K562 (cell line): ENCODE data around the gene TREH. TPM values are rescaled to one million over a fixed set of nuclear protein-coding genes. Genes with fewer than 3 reads are reported as not detected.

ENCODE experiments used
- ARNT ChIP-seq, 2 experiments: fragments of 450-650 bp; IDR thresholded peaks; 2 replicates each; pipeline ENCODE4 v1.6.1; 2016; ENCODE audit warnings: mild to moderate bottlenecking in 1 of 2
- CBFA2T2 ChIP-seq: fragments of 450-650 bp; conservative IDR thresholded peaks from 2 replicates; pipeline ENCODE4 v1.6.1; 2017; ENCODE audit warnings: mild to moderate bottlenecking
- CBFA2T3 ChIP-seq: fragments of 450-650 bp; IDR thresholded peaks from 2 replicates; pipeline ENCODE4 v1.6.1; 2017
- CEBPB ChIP-seq: fragments of 450-650 bp; IDR thresholded peaks from 2 replicates; pipeline ENCODE4 v1.6.1; 2016; ENCODE audit warnings: missing genetic modification characterization, missing compliant biosample characterization
- CREM ChIP-seq: IDR thresholded peaks from 2 replicates; pipeline ENCODE4 v1.6.1; 2014; ENCODE audit warnings: antibody characterized with exemption, low read depth
- E4F1 ChIP-seq: fragments of 250-450 bp; sonication (Bioruptor Pico); IDR thresholded peaks from 2 replicates; pipeline ENCODE4 v1.5.0; 2021; ENCODE audit warnings: mild to moderate bottlenecking, borderline replicate concordance
- ELF2 ChIP-seq: fragments of 250-450 bp; sonication (Bioruptor Pico); IDR thresholded peaks from 2 replicates; pipeline ENCODE4 v1.5.0; 2021; ENCODE audit warnings: mild to moderate bottlenecking
- EZH2 ChIP-seq: IDR thresholded peaks from 2 replicates; pipeline ENCODE4 v1.6.1; 2012; ENCODE audit warnings: low read depth, mild to moderate bottlenecking, inconsistent platforms, low read length, borderline replicate concordance
- GABPA ChIP-seq: fragments of 200-800 bp; sonication (Bioruptor generic); conservative IDR thresholded peaks from 2 replicates; pipeline ENCODE4 v1.6.1; 2016; ENCODE audit warnings: low read depth, missing genetic modification characterization, missing compliant biosample characterization
- HDGF ChIP-seq: fragments of 450-650 bp; IDR thresholded peaks from 2 replicates; pipeline ENCODE4 v1.6.1; 2016
- HEY1 ChIP-seq: fragments of 250-450 bp; sonication (Bioruptor Pico); IDR thresholded peaks from 2 replicates; pipeline ENCODE4 v1.5.0; 2020; ENCODE audit warnings: mild to moderate bottlenecking, moderate library complexity, borderline replicate concordance
- IRF9 ChIP-seq: fragments of 450-650 bp; IDR thresholded peaks from 2 replicates; pipeline ENCODE4 v1.6.1; 2016; ENCODE audit warnings: missing biosample characterization, missing genetic modification characterization
- MAFG ChIP-seq: fragments of 450-650 bp; conservative IDR thresholded peaks from 2 replicates; pipeline ENCODE4 v1.6.1; 2016; ENCODE audit warnings: missing genetic modification characterization, missing compliant biosample characterization
- PRMT5 ChIP-seq: sonication (generic); formaldehyde crosslinking; IDR thresholded peaks from 2 replicates; pipeline ENCODE4 v1.5.0; 2020; ENCODE audit warnings: missing genetic modification reagents
- SMAD3 ChIP-seq: fragments of 450-650 bp; formaldehyde crosslinking; conservative IDR thresholded peaks from 2 replicates; pipeline ENCODE4 v1.4.0; 2020; ENCODE audit warnings: mild to moderate bottlenecking
- SMARCA4 ChIP-seq: fragments of 450-650 bp; IDR thresholded peaks from 2 replicates; pipeline ENCODE4 v1.6.1; 2016
- USF1 ChIP-seq: sonication (generic); formaldehyde crosslinking; IDR thresholded peaks from 2 replicates; pipeline ENCODE4 v1.9.0; 2022; ENCODE audit warnings: mild to moderate bottlenecking, missing genetic modification reagents
- ZNF140 ChIP-seq: fragments of 250-450 bp; sonication (Bioruptor Pico); IDR thresholded peaks from 2 replicates; pipeline ENCODE4 v1.8.0; 2021; ENCODE audit warnings: moderate library complexity, mild to moderate bottlenecking, inconsistent platforms
- ZNF277 ChIP-seq: fragments of 250-450 bp; sonication (Bioruptor Pico); IDR thresholded peaks from 2 replicates; pipeline ENCODE4 v1.8.0; 2022; ENCODE audit warnings: inconsistent platforms, mild to moderate bottlenecking, moderate library complexity, borderline replicate concordance
- ZNF311 ChIP-seq: fragments of 250-450 bp; sonication (Bioruptor Pico); IDR thresholded peaks from 2 replicates; pipeline ENCODE4 v1.4.0; 2020; ENCODE audit warnings: mild to moderate bottlenecking, moderate library complexity
- ZNF316 ChIP-seq: fragments of 450-650 bp; IDR thresholded peaks from 2 replicates; pipeline ENCODE4 v1.6.1; 2016
- ZNF644 ChIP-seq: fragments of 200-800 bp; sonication (Bioruptor generic); IDR thresholded peaks from 2 replicates; pipeline ENCODE4 v1.6.1; 2016; ENCODE audit warnings: low read depth, missing genetic modification characterization, missing compliant biosample characterization
- ZNF740 ChIP-seq, 3 experiments: fragments of 200-800 bp in 1 of 3; sonication (Bioruptor generic) in 1 of 3; sonication (generic) in 1 of 3; formaldehyde crosslinking in 1 of 3; IDR thresholded peaks; 2 replicates each; pipeline versions ENCODE4 v1.6.1 to v1.8.0; 2016 to 2022; ENCODE audit warnings: mild to moderate bottlenecking in 2 of 3, missing compliant biosample characterization in 2 of 3, missing genetic modification characterization in 2 of 3, missing genetic modification reagents in 1 of 3
- polyA plus RNA-seq, 8 experiments: library from polyadenylated mRNA; depleted of rRNA in 4 of 8; stranded (reverse) in 5 of 8; unstranded in 3 of 8; fragments of >200 nt; fragmentation: Nextera tagmentation in 2 of 8; fragmentation: Illumina TruSeq in 1 of 8; extraction: Ambion mirVana in 2 of 8; extraction: Trizol in 1 of 8; gene quantifications; 2 replicates each; pipeline versions ENCODE4 v1.2.1 to v1.2.3, GENCODE V29; 2011 to 2014; ENCODE audit warnings: inconsistent platforms in 1 of 8, missing spikeins in 1 of 8
- total RNA-seq, 7 experiments: library from RNA; depleted of rRNA in 6 of 7; stranded (reverse); fragments of >200 nt in 6 of 7; fragmentation: Illumina TruSeq in 2 of 7; extraction: Trizol in 2 of 7; gene quantifications; 2 replicates each; pipeline versions ENCODE4 v1.2.1 to v1.2.3, GENCODE V29; 2011 to 2021; ENCODE audit warnings: low replicate concordance in 1 of 7

The TREH gene
- total and polyA plus RNA-seq, 9 of the 15 experiments (the other 6 are each of a cell fraction or from before 2014, with no cell fraction given), result 0.09 to 0.20 (median 0.11) TPM; not detected in 6

- TF ChIP-seq ZNF740 (CRISPR knock-in tag; IDR thresholded peaks at IDR 0.05), result no peak
- TF ChIP-seq ZNF740 (tag; IDR thresholded peaks at IDR 0.05), result peak in 1 of 2 experiments; percentile 35; a peak in 1 of 4 replicates
- no peak for TF ChIP-seq ZNF316
- no peak for TF ChIP-seq CREM
- TF ChIP-seq ZNF311 (CRISPR knock-in tag), result peak; percentile 64; the same call in 1 of the 2 replicates
- TF ChIP-seq ELF2, result no peak
- TF ChIP-seq CBFA2T2, result peak; percentile 41; the same call in 1 of the 2 replicates
- no peak for TF ChIP-seq ARNT (IDR thresholded peaks at IDR 0.05)
- no peak for TF ChIP-seq ZNF277 (CRISPR knock-in tag)
- TF ChIP-seq USF1 (CRISPR knock-in tag), result no peak
- TF ChIP-seq CEBPB (tag), result no peak
- TF ChIP-seq SMARCA4, result peak; percentile 56; the same call in 1 of the 2 replicates
- TF ChIP-seq GABPA (tag), result no peak
- no peak for TF ChIP-seq MAFG (tag)
- peak; percentile 63; the same call in 1 of the 2 replicates for TF ChIP-seq SMAD3 (CRISPR knock-in tag)
- TF ChIP-seq PRMT5, result no peak
- TF ChIP-seq E4F1, result no peak
- no peak for TF ChIP-seq EZH2
- peak; percentile 76 for TF ChIP-seq CBFA2T3
- TF ChIP-seq HDGF, result no peak
- no peak for TF ChIP-seq ZNF140 (CRISPR knock-in tag)
- peak; percentile 75; the same call in 1 of the 2 replicates for TF ChIP-seq ZNF644 (tag)
- no peak for TF ChIP-seq HEY1 (CRISPR knock-in tag)
- TF ChIP-seq IRF9 (tag), result peak; percentile 77
These were observed 28.8 kb upstream of the TREH start (continued) for GRCh38 chr11:118708296-118708695.
